HG03139 (cell line): ENCODE results near the gene RPLP2.

Experiments
- ATAC-seq: cut with Tn5 transposase; IDR thresholded peaks from one replicate; pipeline ENCODE4 v1.9.1; 2021; ENCODE audit not compliant: unreplicated experiment

RPLP2 gene

GRCh38 chr11:846496-847098, 36.8 kb downstream of the RPLP2 start:
- no peak for ATAC-seq

GRCh38 chr11:847876-848275, 38.1 kb downstream of the RPLP2 start:
- no peak for ATAC-seq

GRCh38 chr11:848380-848931, 38.7 kb downstream of the RPLP2 start:
- no peak for ATAC-seq

- no peak for ATAC-seq
These were observed 39.5 kb downstream of the RPLP2 start for GRCh38 chr11:849104-849824.

- ATAC-seq, result no peak
These were observed 40.4 kb downstream of the RPLP2 start for GRCh38 chr11:849951-850774.

GRCh38 chr11:850775-851763, 41.3 kb downstream of the RPLP2 start:
- ATAC-seq, result no peak

GRCh38 chr11:852762-853161, 43.0 kb downstream of the RPLP2 start:
- no peak for ATAC-seq

- no peak for ATAC-seq
These were observed 44.1 kb downstream of the RPLP2 start for GRCh38 chr11:853682-854448.

- no peak for ATAC-seq
These were observed 45.0 kb downstream of the RPLP2 start for GRCh38 chr11:854601-855329.

- ATAC-seq, result no peak
These were observed 45.5 kb downstream of the RPLP2 start for GRCh38 chr11:855330-855674.

- ATAC-seq, result no peak
These were observed 46.0 kb downstream of the RPLP2 start for GRCh38 chr11:855796-856195.

GRCh38 chr11:856397-856796, 46.6 kb downstream of the RPLP2 start:
- no peak for ATAC-seq

- no peak for ATAC-seq
These were observed 48.4 kb downstream of the RPLP2 start for GRCh38 chr11:858053-858761.

GRCh38 chr11:858762-859339, 49.1 kb downstream of the RPLP2 start:
- no peak for ATAC-seq

GRCh38 chr11:859394-860131, 49.8 kb downstream of the RPLP2 start:
- no peak for ATAC-seq

GRCh38 chr11:860234-861104, 50.7 kb downstream of the RPLP2 start:
- no peak for ATAC-seq

GRCh38 chr11:861105-861479, 51.3 kb downstream of the RPLP2 start:
- no peak for ATAC-seq
